Stimulated activated CD8-positive, alpha-beta memory T cell treated with anti-CD3 and anti-CD28 coated beads, Interleukin-15, amount 100 ng/mL, for 4 hours (primary cell): ENCODE results near the gene E2F3.

ENCODE experiments used
- DNase-seq, 2 donors: peaks; one replicate each; pipeline ENCODE4 v3.0.0-alpha.2; 2020; ENCODE audit warnings: low read depth in 2 of 2

The E2F3 gene

GRCh38 chr6:20401205-20402091, at the start of gene E2F3:
E2F3 (plus strand) TSS chr6:20401879; CDS start chr6:20402233, 354 bp downstream.
- DNase-seq, result peak; percentile 97 to 100

DNA sequence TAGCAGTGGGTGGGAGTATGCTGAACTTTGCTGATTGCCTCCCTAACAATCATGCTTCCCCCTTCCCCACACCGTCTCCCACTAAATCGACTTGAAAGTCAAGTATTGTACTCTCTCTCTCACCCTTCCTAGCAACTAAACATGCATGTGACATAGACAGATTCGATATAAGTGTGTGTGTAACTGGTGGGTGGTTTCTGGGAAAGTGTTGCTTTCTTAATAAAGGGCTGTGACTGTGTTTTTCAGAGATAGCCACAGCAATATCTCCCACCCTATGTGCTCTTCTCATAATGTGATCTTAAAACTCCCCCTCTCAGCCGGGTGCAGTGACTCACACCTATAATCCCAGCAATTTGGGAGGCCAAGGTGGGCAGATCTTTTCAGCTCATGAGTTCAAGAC, 49.3 kb upstream of the E2F3 start:
- no peak for DNase-seq

DNA sequence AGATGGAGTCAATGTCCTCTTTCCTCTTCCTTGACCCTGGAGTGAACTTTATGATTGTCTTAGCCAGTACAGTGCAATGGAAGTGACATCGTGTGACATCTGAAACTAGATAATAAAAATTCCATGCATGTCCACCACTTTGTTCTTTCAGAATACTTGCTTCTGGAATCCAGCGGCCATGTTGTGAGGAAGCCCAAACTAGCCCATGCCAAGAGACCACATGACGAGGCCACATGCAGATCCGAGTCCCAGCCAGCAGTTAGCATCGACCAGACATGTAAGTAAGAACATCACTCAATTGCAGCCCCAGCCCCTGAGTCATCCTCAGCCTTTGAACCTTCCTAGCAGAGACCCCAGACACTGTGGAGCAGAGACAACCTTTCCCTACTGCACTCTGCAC, 48.5 kb upstream of the E2F3 start:
- DNase-seq, result no peak

- DNase-seq, result no peak
Observed at GRCh38 chr6:20354366-20354765, 47.3 kb upstream of the E2F3 start.

GRCh38 chr6:20360471-20361119, 41.1 kb upstream of the E2F3 start:
- no peak for DNase-seq

- no peak for DNase-seq
Observed at GRCh38 chr6:20362623-20363022, 39.1 kb upstream of the E2F3 start.

DNA sequence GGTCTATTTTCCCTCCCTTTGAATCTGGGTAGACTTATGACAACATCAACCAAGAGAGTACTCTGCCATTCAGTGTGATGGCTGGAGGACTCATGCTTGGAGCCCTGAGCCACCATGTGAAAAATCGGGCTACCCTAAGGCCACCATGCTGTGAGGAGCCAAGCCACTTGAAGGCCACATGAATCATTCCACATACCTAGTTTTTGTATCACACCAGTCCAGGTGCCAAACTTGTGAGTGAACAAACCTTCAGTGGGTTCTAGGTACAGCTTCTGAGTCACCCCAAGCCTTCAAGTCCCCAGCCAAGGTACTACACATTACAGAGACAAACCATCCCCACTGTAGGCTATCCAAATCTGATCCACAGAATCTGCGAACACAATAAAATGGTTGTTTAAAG, 37.4 kb upstream of the E2F3 start:
- no peak for DNase-seq

DNA sequence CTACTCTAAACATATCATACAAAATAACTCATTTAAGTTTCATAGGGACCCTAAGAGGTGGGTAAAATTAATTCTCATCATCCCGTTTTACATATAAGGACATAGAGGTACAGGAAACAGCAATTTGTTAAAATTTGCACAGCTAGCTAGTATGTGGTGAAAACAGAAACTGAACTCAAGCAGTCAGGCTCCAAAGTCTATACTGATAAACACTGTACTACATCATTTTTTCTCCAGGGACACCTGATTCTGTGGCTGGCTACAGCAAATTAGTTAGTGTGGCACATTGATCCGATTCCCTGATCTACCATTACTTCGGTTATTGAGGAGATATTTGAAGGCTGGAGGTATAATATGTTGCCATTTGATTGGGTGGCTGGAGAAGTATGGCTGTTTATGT, 36.2 kb upstream of the E2F3 start:
- no peak for DNase-seq

- DNase-seq, result peak in 1 of 2 donors; percentile 22
Observed at GRCh38 chr6:20366082-20366830, 35.4 kb upstream of the E2F3 start.

DNA sequence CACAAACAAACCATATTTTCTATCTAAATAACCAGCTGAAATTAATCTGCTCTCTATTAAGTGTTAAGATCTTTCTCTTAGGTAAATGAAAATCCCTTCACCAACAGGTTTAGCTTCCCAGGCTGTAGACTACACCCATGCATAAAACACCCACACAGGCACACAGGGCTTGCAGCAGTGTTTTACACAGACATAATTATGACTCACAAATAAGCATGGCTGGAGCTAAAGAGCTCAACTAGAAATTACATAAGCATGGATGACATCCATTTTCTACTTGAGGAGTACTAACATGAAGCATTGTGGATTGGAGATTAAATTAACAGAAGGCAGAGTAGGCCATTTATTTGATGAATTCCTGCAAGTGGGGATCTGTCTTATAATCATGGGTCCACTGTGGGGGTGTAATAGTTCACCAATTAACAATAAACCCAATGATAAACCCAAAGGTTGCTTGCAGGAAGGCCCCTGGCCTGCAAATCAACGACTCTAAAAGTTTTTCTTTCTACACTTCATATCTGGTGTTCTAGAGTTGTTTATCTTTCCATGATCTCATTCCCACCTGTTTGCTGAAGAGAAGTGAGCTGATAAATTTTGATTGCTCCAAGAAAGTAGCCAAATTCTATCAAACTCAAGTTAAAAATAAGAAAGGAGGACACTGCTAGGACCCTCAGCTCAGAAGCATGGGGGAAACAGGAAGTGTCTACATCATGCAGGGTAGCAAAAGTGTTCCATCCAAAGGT, 33.8 kb upstream of the E2F3 start:
- DNase-seq, result peak in 1 of 2 donors; percentile 22

GRCh38 chr6:20370393-20370792, 31.3 kb upstream of the E2F3 start:
- no peak for DNase-seq

- no peak for DNase-seq
Observed at GRCh38 chr6:20370801-20371200, 30.9 kb upstream of the E2F3 start.

GRCh38 chr6:20375436-20375835, 26.2 kb upstream of the E2F3 start:
- DNase-seq, result no peak

DNA sequence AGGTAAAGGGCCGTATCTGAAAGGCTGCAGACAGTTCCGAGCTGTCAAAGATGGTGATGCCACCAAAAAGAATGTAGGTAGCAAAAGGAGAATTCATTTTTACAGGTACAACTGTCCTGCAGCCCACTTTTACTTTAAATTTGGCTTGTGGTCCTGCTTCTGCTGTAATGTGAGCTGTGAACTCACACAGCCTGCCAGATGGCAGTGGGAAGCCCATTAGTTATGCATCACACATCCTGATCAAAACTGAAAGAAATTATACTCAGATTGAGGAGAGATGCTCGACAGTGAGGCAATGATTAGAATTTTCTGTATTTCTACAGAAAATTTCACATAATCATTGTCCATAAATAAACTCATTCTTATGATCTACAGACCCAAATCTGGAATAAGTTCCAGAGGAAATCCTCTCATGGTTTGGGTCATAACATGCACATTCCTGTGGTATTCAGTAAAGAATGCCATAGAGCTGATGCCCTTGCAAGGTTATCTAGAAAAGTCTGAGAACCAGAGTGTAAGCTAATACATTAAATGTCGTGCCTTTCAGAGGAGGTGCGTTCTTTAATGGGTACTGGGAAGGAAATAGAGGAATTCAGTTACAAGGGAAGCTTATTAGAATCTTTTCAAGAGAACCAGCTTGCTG, 23.9 kb upstream of the E2F3 start:
- no peak for DNase-seq

DNA sequence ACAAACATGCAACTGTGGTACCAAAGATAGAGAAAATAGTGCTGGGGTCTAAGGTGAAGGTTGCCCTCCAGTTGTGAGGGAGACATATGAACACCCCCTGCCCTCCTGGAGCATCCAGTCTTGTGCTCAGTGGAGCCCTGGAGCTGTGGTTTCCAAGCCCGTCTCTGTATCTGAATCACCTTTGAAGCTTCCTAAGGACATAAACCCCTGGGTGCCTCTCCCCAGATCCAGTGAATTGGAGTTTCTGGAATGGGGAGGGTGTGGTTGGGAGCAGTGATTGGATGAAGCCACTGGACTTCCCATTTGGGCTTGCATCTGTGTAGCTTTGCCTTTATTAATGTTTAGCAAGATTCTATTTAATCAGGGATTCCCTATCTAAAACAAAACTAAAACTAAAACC, 22.4 kb upstream of the E2F3 start:
- DNase-seq, result no peak

DNA sequence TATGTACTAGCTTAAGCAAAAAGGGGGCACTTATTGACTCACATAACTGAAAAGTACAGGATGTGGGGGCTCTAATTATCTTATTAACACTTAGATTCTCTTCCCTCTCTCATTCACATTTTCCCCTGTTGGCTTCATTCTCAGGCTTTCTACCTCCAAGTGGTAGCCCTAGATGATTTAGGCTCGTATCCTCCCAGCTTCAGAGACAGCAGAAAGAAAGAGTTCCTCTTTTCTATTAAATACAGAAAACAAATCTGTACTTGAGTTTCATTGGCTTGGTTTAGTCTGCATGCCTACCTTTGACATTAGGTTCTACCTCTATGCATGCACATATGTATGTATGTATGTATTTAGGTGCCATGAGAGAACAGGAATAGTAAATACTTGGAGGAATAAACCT, 15.5 kb upstream of the E2F3 start:
- no peak for DNase-seq

- DNase-seq, result no peak
Observed at GRCh38 chr6:20389066-20389465, 12.6 kb upstream of the E2F3 start.

- no peak for DNase-seq
Observed at GRCh38 chr6:20393297-20393696, 8.4 kb upstream of the E2F3 start.

GRCh38 chr6:20399518-20399917, 2.2 kb upstream of the E2F3 start:
- no peak for DNase-seq

DNA sequence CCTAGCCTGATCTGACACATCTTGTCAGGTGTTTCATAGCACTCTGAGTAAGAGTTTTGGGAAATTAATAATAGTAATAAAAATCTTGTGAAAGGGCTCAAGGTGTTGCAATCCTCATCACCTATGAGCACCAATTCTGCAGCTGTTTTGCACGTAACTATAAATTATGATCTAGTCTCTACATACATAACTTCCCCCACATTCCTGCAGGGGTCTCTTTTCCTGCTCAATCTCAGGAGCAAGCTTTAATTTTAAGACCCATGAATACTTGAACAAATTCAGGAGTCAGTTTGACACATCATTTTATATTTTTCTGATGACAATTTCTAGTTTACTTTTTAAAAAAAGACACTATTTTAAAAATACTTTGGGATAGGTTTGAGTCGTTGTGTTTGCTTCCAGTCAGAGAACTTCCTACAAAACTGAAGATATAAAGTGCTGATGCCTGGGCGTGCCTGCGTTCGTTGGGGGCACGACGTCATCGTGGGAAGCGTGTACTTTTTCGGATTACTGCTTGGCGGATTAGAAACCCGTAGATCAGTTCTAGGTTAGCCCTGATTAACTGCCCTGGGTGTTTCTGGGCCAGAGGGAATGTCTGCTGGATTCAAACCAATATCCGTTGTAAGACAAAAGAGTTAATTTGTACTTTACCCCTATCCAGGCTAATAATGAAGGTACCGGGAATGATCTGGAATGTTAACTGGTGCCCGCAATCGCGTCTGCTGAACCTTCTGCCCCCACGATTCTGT, 1.0 kb upstream of the E2F3 start:
- DNase-seq, result peak in 1 of 2 donors; percentile 12

GRCh38 chr6:20402092-20402341, 338 bp downstream of the E2F3 start:
- DNase-seq, result no peak
